A673 (cell line): ENCODE results near the gene CLDN5.

ENCODE experiments used
- CTCF ChIP-seq: fragments of 300-800, 200-600 bp; sonication (generic); conservative IDR thresholded peaks from 2 replicates; pipeline ENCODE4 v1.5.1; 2017; ENCODE audit warnings: low read depth, mild to moderate bottlenecking, antibody characterized with exemption, low read length, moderate library complexity, mixed read lengths
- EZH2 ChIP-seq: fragments of 200-600 bp; sonication (generic); IDR thresholded peaks from 2 replicates; pipeline ENCODE4 v1.6.1; 2017; ENCODE audit warnings: borderline replicate concordance, low read depth, mild to moderate bottlenecking, mixed read lengths, antibody characterized with exemption, low read length; ENCODE audit not compliant: poor library complexity, severe bottlenecking

GRCh38 chr22:19478901-19479354 lies 45.3 kb downstream of the CLDN5 start, which contains the start of gene UFD1:
- TF ChIP-seq CTCF (no peak), EZH2 (no peak)
